ENCODE results near the gene SERPINE2.

Gene SERPINE2

DNA sequence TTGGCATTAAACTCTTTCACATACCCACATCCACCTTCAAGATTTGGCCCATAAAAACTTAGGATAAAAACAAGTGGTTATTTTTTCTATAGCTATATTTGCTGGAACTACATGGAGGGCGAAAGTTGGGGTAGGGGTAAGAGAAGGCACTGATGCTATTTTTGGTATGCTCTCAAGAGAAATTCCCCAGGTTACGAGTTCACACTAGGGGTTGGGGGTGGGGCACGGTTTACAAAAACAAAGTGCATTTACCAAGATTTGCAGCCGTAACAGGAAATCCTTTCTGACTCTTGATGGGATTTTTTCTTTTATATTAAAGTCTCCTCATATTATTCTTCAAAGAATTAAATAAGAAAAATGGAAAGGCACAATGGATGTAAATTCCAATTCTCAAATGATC, 6.8 kb downstream of the SERPINE2 start:
- H3K9me3 ChIP-seq (ENCODE audit: insufficient read depth, low read length), result no peaks in the 10 kb centered on the region
- no peak overlapping the region for H3K4me3 ChIP-seq (ENCODE audit: insufficient read depth, low read length, poor library complexity, severe bottlenecking)
- no peaks in the 10 kb centered on the region for H3K9me2 ChIP-seq (replicated peaks; ENCODE audit: insufficient read depth, low read length)
- H3K79me2 ChIP-seq (ENCODE audit: insufficient read depth, low read length), result no peaks in the 10 kb centered on the region
- H2AFZ ChIP-seq (ENCODE audit: low read depth, low read length, severe bottlenecking), result no peak overlapping the region
- no peak overlapping the region for H3K4me2 ChIP-seq (ENCODE audit: low read depth, low read length, poor library complexity, severe bottlenecking)
- no peaks in the 10 kb centered on the region for H3K27me3 ChIP-seq (ENCODE audit: low read length)
- TF ChIP-seq CTCF (IDR thresholded peaks at IDR 0.05; ENCODE audit: insufficient read depth, low read length, poor library complexity, severe bottlenecking), result no peak
- no peak for TF ChIP-seq EZH2phosphoT487 (conservative IDR thresholded peaks at IDR 0.05; ENCODE audit: low read length)
- no peaks in the 10 kb centered on the region for H3K36me3 ChIP-seq (ENCODE audit: low read length)
- no peaks in the 10 kb centered on the region for H4K20me1 ChIP-seq (ENCODE audit: low read depth, low read length)
- H3K27ac ChIP-seq (ENCODE audit: low read depth, low read length), result no peak overlapping the region
- no peaks in the 10 kb centered on the region for H3F3A ChIP-seq (ENCODE audit: insufficient read depth)
- no peak overlapping the region for H3K9ac ChIP-seq (ENCODE audit: low read length)

- Histone ChIP-seq H4K20me1 (ENCODE audit: low read depth, low read length) (no peaks in the 10 kb centered on the region), H3K4me2 (ENCODE audit: low read depth, low read length, poor library complexity, severe bottlenecking) (no peak overlapping the region), H3F3A (ENCODE audit: insufficient read depth) (no peaks in the 10 kb centered on the region), H3K9ac (ENCODE audit: low read length) (no peak overlapping the region), H2AFZ (ENCODE audit: low read depth, low read length, severe bottlenecking) (no peak overlapping the region), H3K27ac (ENCODE audit: low read depth, low read length) (no peak overlapping the region), H3K36me3 (ENCODE audit: low read length) (no peaks in the 10 kb centered on the region), H3K79me2 (ENCODE audit: insufficient read depth, low read length) (no peaks in the 10 kb centered on the region), H3K4me3 (ENCODE audit: insufficient read depth, low read length, poor library complexity, severe bottlenecking) (no peak overlapping the region), H3K9me2 (replicated peaks; ENCODE audit: insufficient read depth, low read length) (no peaks in the 10 kb centered on the region), H3K27me3 (ENCODE audit: low read length) (no peaks in the 10 kb centered on the region), H3K9me3 (ENCODE audit: insufficient read depth, low read length) (no peaks in the 10 kb centered on the region)
- no peak for TF ChIP-seq CTCF (IDR thresholded peaks at IDR 0.05; ENCODE audit: insufficient read depth, low read length, poor library complexity, severe bottlenecking)
- no peak for TF ChIP-seq EZH2phosphoT487 (conservative IDR thresholded peaks at IDR 0.05; ENCODE audit: low read length)
These were observed 7.6 kb downstream of the SERPINE2 start for GRCh38 chr2:224031358-224031970.

DNA sequence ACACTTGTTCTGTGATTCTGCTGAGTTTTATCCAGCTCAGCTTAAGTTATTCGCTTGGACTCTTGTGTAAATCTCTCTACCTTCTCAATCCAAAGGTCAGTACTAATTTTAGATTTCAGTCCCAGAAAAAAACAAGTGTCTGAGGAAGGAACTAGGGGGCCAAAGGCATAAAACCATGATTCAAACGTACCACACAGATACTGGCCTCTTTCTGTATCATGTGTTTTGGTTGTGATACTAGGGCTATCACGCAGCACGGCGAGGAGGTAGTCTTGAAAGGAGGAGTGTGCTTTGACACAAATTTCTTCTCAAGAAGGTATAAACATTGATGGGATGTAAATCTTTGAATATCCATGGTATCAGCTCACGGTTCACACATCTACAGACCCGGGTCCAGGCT, 8.3 kb downstream of the SERPINE2 start:
- no peak for TF ChIP-seq CTCF (IDR thresholded peaks at IDR 0.05; ENCODE audit: insufficient read depth, low read length, poor library complexity, severe bottlenecking)
- no peak for TF ChIP-seq EZH2phosphoT487 (conservative IDR thresholded peaks at IDR 0.05; ENCODE audit: low read length)
- no peaks in the 10 kb centered on the region for H3K36me3 ChIP-seq (ENCODE audit: low read length)
- no peak overlapping the region for H3K4me2 ChIP-seq (ENCODE audit: low read depth, low read length, poor library complexity, severe bottlenecking)
- H3K27me3 ChIP-seq (ENCODE audit: low read length), result no peaks in the 10 kb centered on the region
- no peaks in the 10 kb centered on the region for H3F3A ChIP-seq (ENCODE audit: insufficient read depth)
- H4K20me1 ChIP-seq (ENCODE audit: low read depth, low read length), result no peaks in the 10 kb centered on the region
- no peak overlapping the region for H3K27ac ChIP-seq (ENCODE audit: low read depth, low read length)
- no peak overlapping the region for H3K9ac ChIP-seq (ENCODE audit: low read length)
- H3K79me2 ChIP-seq (ENCODE audit: insufficient read depth, low read length), result no peaks in the 10 kb centered on the region
- no peak overlapping the region for H2AFZ ChIP-seq (ENCODE audit: low read depth, low read length, severe bottlenecking)
- no peak overlapping the region for H3K4me3 ChIP-seq (ENCODE audit: insufficient read depth, low read length, poor library complexity, severe bottlenecking)
- no peaks in the 10 kb centered on the region for H3K9me2 ChIP-seq (replicated peaks; ENCODE audit: insufficient read depth, low read length)
- H3K9me3 ChIP-seq (ENCODE audit: insufficient read depth, low read length), result no peaks in the 10 kb centered on the region

Data from SU-DHL-6 (cell line).